H9 (cell line): Measurements from ENCODE around the gene GPC6. TPM values are rescaled to one million over a fixed set of nuclear protein-coding genes. Genes with fewer than 3 reads are reported as not detected.

Source experiments
- DNase-seq: peaks from one replicate; pipeline ENCODE4 v3.0.0-alpha.2; 2017
- H2AFZ ChIP-seq: one replicate; pipeline ENCODE4 v1.6.1; 2013; ENCODE audit warnings: mild to moderate bottlenecking, low read length, control low read depth, moderate library complexity
- H2AK5ac ChIP-seq: 2 replicates; pipeline ENCODE4 v1.6.1; 2013; ENCODE audit warnings: low read length, control low read depth, mixed read lengths; ENCODE audit not compliant: insufficient read length
- H2BK120ac ChIP-seq: one replicate; pipeline ENCODE4 v1.6.1; 2013; ENCODE audit warnings: low read depth, mild to moderate bottlenecking, low read length, control low read depth, inconsistent platforms; ENCODE audit not compliant: poor library complexity, severe bottlenecking
- H2BK12ac ChIP-seq: 2 replicates; pipeline ENCODE4 v1.6.1; 2013; ENCODE audit warnings: low read length, control low read depth, mixed read lengths, low read depth; ENCODE audit not compliant: insufficient read length
- H2BK15ac ChIP-seq: 2 replicates; pipeline ENCODE4 v1.6.1; 2013; ENCODE audit warnings: low read depth, low read length, control low read depth
- H2BK20ac ChIP-seq: one replicate; pipeline ENCODE4 v1.6.1; 2013; ENCODE audit warnings: low read depth, mild to moderate bottlenecking, low read length, control low read depth, inconsistent platforms; ENCODE audit not compliant: poor library complexity, severe bottlenecking
- H2BK5ac ChIP-seq: 2 replicates; pipeline ENCODE4 v1.6.1; 2013; ENCODE audit warnings: low read length, control low read depth, mixed read lengths; ENCODE audit not compliant: insufficient read length
- H3K14ac ChIP-seq: 2 replicates; pipeline ENCODE4 v1.6.1; 2013; ENCODE audit warnings: low read length, control low read depth; ENCODE audit not compliant: insufficient read depth
- H3K18ac ChIP-seq: 2 replicates; pipeline ENCODE4 v1.6.1; 2013; ENCODE audit warnings: low read depth, mild to moderate bottlenecking, mixed read lengths, low read length, control low read depth; ENCODE audit not compliant: insufficient read length
- H3K23ac ChIP-seq: 2 replicates; pipeline ENCODE4 v1.6.1; 2013; ENCODE audit warnings: low read length, control low read depth, mixed read lengths, low read depth; ENCODE audit not compliant: insufficient read length
- H3K23me2 ChIP-seq: 2 replicates; pipeline ENCODE4 v1.6.1; 2013; ENCODE audit warnings: low read depth, mild to moderate bottlenecking, mixed read lengths, low read length, control low read depth; ENCODE audit not compliant: insufficient read length, poor library complexity, severe bottlenecking
- H3K27ac ChIP-seq: 2 replicates; pipeline ENCODE4 v1.5.1; 2013; ENCODE audit warnings: low read length, control low read depth, mixed read lengths, low read depth; ENCODE audit not compliant: insufficient read length
- H3K27me3 ChIP-seq: 2 replicates; pipeline ENCODE4 v1.6.1; 2013; ENCODE audit warnings: low read length, control low read depth, inconsistent platforms; ENCODE audit not compliant: insufficient read depth
- H3K4ac ChIP-seq: 2 replicates; pipeline ENCODE4 v1.6.1; 2013; ENCODE audit warnings: low read depth, mild to moderate bottlenecking, control low read depth, inconsistent platforms, low read length, moderate library complexity
- H3K4me1 ChIP-seq: 2 replicates; pipeline ENCODE4 v1.6.1; 2013; ENCODE audit warnings: low read length, control low read depth, inconsistent platforms; ENCODE audit not compliant: insufficient read depth
- H3K4me2 ChIP-seq: 2 replicates; pipeline ENCODE4 v1.6.1; 2013; ENCODE audit warnings: low read length, control low read depth, mixed read lengths; ENCODE audit not compliant: insufficient read length, insufficient read depth
- H3K56ac ChIP-seq: 2 replicates; pipeline ENCODE4 v1.6.1; 2013; ENCODE audit warnings: low read depth, mild to moderate bottlenecking, mixed read lengths, low read length, control low read depth; ENCODE audit not compliant: insufficient read length
- H3K79me1 ChIP-seq: 2 replicates; pipeline ENCODE4 v1.6.1; 2013; ENCODE audit warnings: low read depth, mild to moderate bottlenecking, moderate library complexity, low read length, control low read depth, inconsistent platforms; ENCODE audit not compliant: insufficient read depth, poor library complexity, severe bottlenecking
- H3K79me2 ChIP-seq: 2 replicates; pipeline ENCODE4 v1.6.1; 2013; ENCODE audit warnings: low read length, control low read depth, inconsistent platforms; ENCODE audit not compliant: insufficient read depth
- H3K9ac ChIP-seq: 2 replicates; pipeline ENCODE4 v1.6.1; 2013; ENCODE audit warnings: low read length, control low read depth, mixed read lengths; ENCODE audit not compliant: insufficient read length; ENCODE audit errors: extremely low read depth
- H3K9me3 ChIP-seq: one replicate; pipeline ENCODE4 v1.6.1; 2013; ENCODE audit warnings: low read depth, low read length, inconsistent platforms; ENCODE audit not compliant: control insufficient read depth
- H3T11ph ChIP-seq: one replicate; pipeline ENCODE4 v1.6.1; 2013; ENCODE audit warnings: mild to moderate bottlenecking, low read length, control low read depth, inconsistent platforms
- H4K20me1 ChIP-seq: one replicate; pipeline ENCODE4 v1.6.1; 2013; ENCODE audit not compliant: control insufficient read depth, insufficient read length, insufficient read depth
- H4K5ac ChIP-seq: 2 replicates; pipeline ENCODE4 v1.6.1; 2013; ENCODE audit warnings: low read depth, mild to moderate bottlenecking, mixed read lengths, low read length, control low read depth; ENCODE audit not compliant: insufficient read length
- H4K8ac ChIP-seq: replicated peaks from 2 replicates; pipeline ENCODE4 v1.6.1; 2013; ENCODE audit warnings: low read length, control low read depth, mixed read lengths, low read depth; ENCODE audit not compliant: insufficient read length
- H4K91ac ChIP-seq: 2 replicates; pipeline ENCODE4 v1.6.1; 2013; ENCODE audit warnings: low read depth, mild to moderate bottlenecking, moderate library complexity, mixed read lengths, low read length, control low read depth; ENCODE audit not compliant: insufficient read length
- H3K27ac Mint-ChIP-seq, 3 experiments: 2 replicates in 2 of 3; 3 replicates in 1 of 3; pipeline ENCODE4 v1.8.0; 2020 to 2021; ENCODE audit warnings: mixed read lengths in 3 of 3, mild to moderate bottlenecking in 1 of 3, moderate library complexity in 1 of 3
- H3K27me3 Mint-ChIP-seq: 2 replicates; pipeline ENCODE4 v1.8.0; 2021; ENCODE audit warnings: low read depth, mild to moderate bottlenecking, moderate library complexity, mixed read lengths
- H3K36me3 Mint-ChIP-seq, 3 experiments: 2 replicates in 2 of 3; 3 replicates in 1 of 3; pipeline ENCODE4 v1.8.0; 2020 to 2021; ENCODE audit warnings: low read depth in 3 of 3, mixed read lengths in 3 of 3; ENCODE audit not compliant: insufficient read depth in 1 of 3
- H3K4me1 Mint-ChIP-seq, 2 experiments: 2 replicates each; pipeline ENCODE4 v1.8.0; 2020; ENCODE audit warnings: mixed read lengths in 2 of 2
- H3K4me3 Mint-ChIP-seq, 2 experiments: 2 replicates in 1 of 2; 3 replicates in 1 of 2; pipeline ENCODE4 v1.8.0; 2020 to 2021; ENCODE audit warnings: mild to moderate bottlenecking in 2 of 2, mixed read lengths in 2 of 2, moderate library complexity in 1 of 2
- H3K9me3 Mint-ChIP-seq, 2 experiments: 2 replicates in 1 of 2; 3 replicates in 1 of 2; pipeline ENCODE4 v1.8.0; 2020; ENCODE audit warnings: mild to moderate bottlenecking in 2 of 2, mixed read lengths in 2 of 2, moderate library complexity in 1 of 2
- WGBS: extraction: QIAGEN DNeasy Blood & Tissue Kit; methylation state at CpG from one replicate; pipeline ENCODE4 v1.1.7; 2013; ENCODE audit warnings: missing lambda C conversion rate, low lambda C conversion rate, mixed read lengths; ENCODE audit not compliant: insufficient read length; ENCODE audit errors: extremely low coverage; 5-methylcytosine and 5-hydroxymethylcytosine counted together
- total RNA-seq: library from RNA; stranded (reverse); gene quantifications from 2 replicates; pipeline ENCODE4 v1.2.1, GENCODE V29; 2021
- TF ChIP-seq, protein P1 (sequence below): fragments of 200-600 bp; sonication (generic); conservative IDR thresholded peaks from 3 replicates; pipeline ENCODE4 v1.8.0; 2021; ENCODE audit warnings: antibody characterized with exemption, mild to moderate bottlenecking

The GPC6 gene
- total RNA-seq, 1 experiment from 2014 or later, result 15.6 TPM

DNA sequence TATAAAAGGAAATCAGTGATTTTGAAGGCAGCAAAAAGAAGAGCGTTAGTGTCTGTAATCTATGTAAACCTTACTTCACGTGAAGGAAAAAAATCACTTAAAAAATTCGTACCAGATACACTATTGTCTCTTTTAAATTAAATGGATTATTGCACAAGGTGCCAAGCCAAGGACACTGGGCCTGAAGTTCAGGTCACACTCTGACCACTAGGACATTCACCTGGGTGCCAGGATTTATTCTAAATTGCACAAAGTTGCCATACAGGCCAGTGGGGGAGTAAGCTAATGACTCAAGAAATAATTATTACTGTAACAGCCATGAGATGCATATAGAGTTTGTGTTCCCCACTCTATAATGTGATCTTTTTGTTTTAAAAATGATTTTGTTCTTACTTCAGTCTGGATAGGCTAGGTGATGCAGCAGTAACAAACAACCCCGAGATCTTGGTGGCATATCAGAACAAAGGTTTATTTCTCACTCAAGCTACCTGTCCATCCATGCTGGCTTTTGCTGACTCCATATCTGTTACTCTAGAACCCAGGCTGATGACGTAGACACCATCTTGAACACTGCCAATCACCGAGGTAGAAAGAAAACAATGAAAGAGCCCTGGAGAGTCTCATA lies 1000.8 kb downstream of the GPC6 start:
- no peak overlapping the region; a peak in 1 of 7 replicates for H3K27ac Mint-ChIP-seq

More for the DNA sequence above, 1000.8 kb downstream of the GPC6 start:
- H3K79me2 ChIP-seq, result no peaks in the 10 kb centered on the region
- no peak overlapping the region for H2BK5ac ChIP-seq
- H3K4me1 ChIP-seq, result no peaks in the 10 kb centered on the region
- no peaks in the 10 kb centered on the region for H3K27me3 ChIP-seq
- no peaks in the 10 kb centered on the region for H3K9me3 Mint-ChIP-seq
- no peaks in the 10 kb centered on the region for H3K4me1 Mint-ChIP-seq
- H3K4me2 ChIP-seq, result no peak overlapping the region
- TF ChIP-seq, protein P1, sequence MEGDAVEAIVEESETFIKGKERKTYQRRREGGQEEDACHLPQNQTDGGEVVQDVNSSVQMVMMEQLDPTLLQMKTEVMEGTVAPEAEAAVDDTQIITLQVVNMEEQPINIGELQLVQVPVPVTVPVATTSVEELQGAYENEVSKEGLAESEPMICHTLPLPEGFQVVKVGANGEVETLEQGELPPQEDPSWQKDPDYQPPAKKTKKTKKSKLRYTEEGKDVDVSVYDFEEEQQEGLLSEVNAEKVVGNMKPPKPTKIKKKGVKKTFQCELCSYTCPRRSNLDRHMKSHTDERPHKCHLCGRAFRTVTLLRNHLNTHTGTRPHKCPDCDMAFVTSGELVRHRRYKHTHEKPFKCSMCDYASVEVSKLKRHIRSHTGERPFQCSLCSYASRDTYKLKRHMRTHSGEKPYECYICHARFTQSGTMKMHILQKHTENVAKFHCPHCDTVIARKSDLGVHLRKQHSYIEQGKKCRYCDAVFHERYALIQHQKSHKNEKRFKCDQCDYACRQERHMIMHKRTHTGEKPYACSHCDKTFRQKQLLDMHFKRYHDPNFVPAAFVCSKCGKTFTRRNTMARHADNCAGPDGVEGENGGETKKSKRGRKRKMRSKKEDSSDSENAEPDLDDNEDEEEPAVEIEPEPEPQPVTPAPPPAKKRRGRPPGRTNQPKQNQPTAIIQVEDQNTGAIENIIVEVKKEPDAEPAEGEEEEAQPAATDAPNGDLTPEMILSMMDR, result no peak
- H3K36me3 Mint-ChIP-seq, result no peaks in the 10 kb centered on the region
- no peak overlapping the region for H2AK5ac ChIP-seq
- no peak overlapping the region for H4K8ac ChIP-seq
- H2BK20ac ChIP-seq, result no peak overlapping the region
- no peak overlapping the region for H3T11ph ChIP-seq
- no CpG with 5 or more reads among the region's 6 CpGs for WGBS
- H2AFZ ChIP-seq, result no peak overlapping the region
- H4K5ac ChIP-seq, result no peak overlapping the region
- H2BK120ac ChIP-seq, result no peak overlapping the region
- H3K18ac ChIP-seq, result no peak overlapping the region
- H3K4me3 Mint-ChIP-seq, result no peak overlapping the region
- no peak overlapping the region for H3K14ac ChIP-seq
- H3K27me3 Mint-ChIP-seq, result no peaks in the 10 kb centered on the region
- no peak overlapping the region for H2BK15ac ChIP-seq
- no peak overlapping the region for H3K4ac ChIP-seq
- no peak overlapping the region for H2BK12ac ChIP-seq
- no peak overlapping the region for H3K23ac ChIP-seq
- H3K9ac ChIP-seq, result no peak overlapping the region
- no peaks in the 10 kb centered on the region for H3K9me3 ChIP-seq
- H4K20me1 ChIP-seq, result no peaks in the 10 kb centered on the region
- no peaks in the 10 kb centered on the region for H3K79me1 ChIP-seq
- no peak overlapping the region for H3K27ac ChIP-seq
- no peak overlapping the region for H3K56ac ChIP-seq
- no peaks in the 10 kb centered on the region for H3K23me2 ChIP-seq
- DNase-seq, result no peak
- H4K91ac ChIP-seq, result no peak overlapping the region
